CD14-positive monocyte (primary cell): Measurements from ENCODE around the gene RHCG. TPM values are rescaled to one million over a fixed set of nuclear protein-coding genes. Genes with fewer than 3 reads are reported as not detected.

Experiments used
- DNase-seq, 3 donors: peaks; one replicate each; pipeline ENCODE4 v3.0.0-alpha.2; 2011 to 2022
- H2AFZ ChIP-seq: 2 replicates; pipeline ENCODE4 v1.6.0; 2012; ENCODE audit warnings: mild to moderate bottlenecking, low read depth, low read length, inconsistent platforms; ENCODE audit not compliant: insufficient read depth, poor library complexity, severe bottlenecking
- H3K27ac ChIP-seq, 2 donors: 1 replicate in 1 of 2; 2 replicates in 1 of 2; pipeline ENCODE4 v1.5.1; 2012 to 2013; ENCODE audit warnings: low read length in 2 of 2, control low read depth in 1 of 2, inconsistent platforms in 1 of 2, low read depth in 1 of 2, mild to moderate bottlenecking in 1 of 2
- H3K27me3 ChIP-seq, 2 donors: one replicate each; pipeline versions ENCODE4 v1.6.0 to v1.6.1; 2011 to 2013; ENCODE audit warnings: low read length in 2 of 2; ENCODE audit not compliant: control insufficient read depth in 2 of 2, insufficient read depth in 2 of 2
- H3K36me3 ChIP-seq, 2 donors: replicated peaks in 1 of 2; 1 replicate in 1 of 2; 2 replicates in 1 of 2; pipeline versions ENCODE4 v1.5.1 to v1.6.1; 2012 to 2013; ENCODE audit warnings: low read length in 2 of 2, control low read depth in 1 of 2, inconsistent platforms in 1 of 2, mild to moderate bottlenecking in 1 of 2; ENCODE audit not compliant: insufficient read depth in 2 of 2, control insufficient read depth in 1 of 2
- H3K4me1 ChIP-seq, 2 donors: 1 replicate in 1 of 2; 2 replicates in 1 of 2; pipeline versions ENCODE4 v1.5.1 to v1.6.1; 2012 to 2013; ENCODE audit warnings: low read length in 2 of 2, control low read depth in 1 of 2, inconsistent platforms in 1 of 2, mild to moderate bottlenecking in 1 of 2, moderate library complexity in 1 of 2; ENCODE audit not compliant: insufficient read depth in 2 of 2, control insufficient read depth in 1 of 2
- H3K4me2 ChIP-seq: replicated peaks from 2 replicates; pipeline ENCODE3; 2012; ENCODE audit warnings: low read length, moderate library complexity, mild to moderate bottlenecking; ENCODE audit not compliant: poor library complexity, severe bottlenecking; ENCODE audit errors: extremely low read depth
- H3K4me3 ChIP-seq, 3 experiments: fragments of 200-600 bp in 1 of 3; sonication (generic) in 1 of 3; replicated peaks in 1 of 3; 1 replicate in 2 of 3; 2 replicates in 1 of 3; pipeline ENCODE4 v1.5.1; 2011 to 2013; ENCODE audit warnings: low read length in 3 of 3, mild to moderate bottlenecking in 3 of 3, control low read depth in 2 of 3, low read depth in 2 of 3, inconsistent platforms in 1 of 3, moderate library complexity in 1 of 3
- H3K79me2 ChIP-seq: 2 replicates; pipeline ENCODE4 v1.6.0; 2012; ENCODE audit warnings: mild to moderate bottlenecking, control low read depth, inconsistent platforms, low read length, moderate library complexity; ENCODE audit not compliant: insufficient read depth
- H3K9ac ChIP-seq: 2 replicates; pipeline ENCODE4 v1.6.0; 2017; ENCODE audit warnings: low read length, mild to moderate bottlenecking; ENCODE audit not compliant: insufficient read depth, poor library complexity, severe bottlenecking
- H3K9me3 ChIP-seq, 2 donors: replicated peaks in 1 of 2; 1 replicate in 1 of 2; 2 replicates in 1 of 2; pipeline versions ENCODE4 v1.5.1 to v1.6.1; 2012 to 2013; ENCODE audit warnings: low read length in 2 of 2, control low read depth in 1 of 2; ENCODE audit not compliant: control insufficient read depth in 1 of 2, insufficient read depth in 1 of 2
- H4K20me1 ChIP-seq: 2 replicates; pipeline ENCODE4 v1.6.0; 2012; ENCODE audit warnings: mild to moderate bottlenecking, low read length, control low read depth, moderate library complexity; ENCODE audit not compliant: insufficient read depth
- H3K27ac Mint-ChIP-seq, 7 donors: one replicate each; pipeline ENCODE4 v1.8.0; 2020; ENCODE audit warnings: mild to moderate bottlenecking in 7 of 7, mixed read lengths in 7 of 7, moderate library complexity in 6 of 7, inconsistent platforms in 2 of 7
- H3K27me3 Mint-ChIP-seq, 3 donors: one replicate each; pipeline ENCODE4 v1.8.0; 2021 to 2022; ENCODE audit warnings: low read depth in 3 of 3, mild to moderate bottlenecking in 3 of 3, mixed read lengths in 3 of 3, moderate library complexity in 3 of 3, inconsistent platforms in 1 of 3
- H3K36me3 Mint-ChIP-seq, 2 donors: one replicate each; pipeline ENCODE4 v1.8.0; 2020; ENCODE audit warnings: mixed read lengths in 2 of 2, inconsistent platforms in 1 of 2, mild to moderate bottlenecking in 1 of 2
- H3K4me1 Mint-ChIP-seq: one replicate; pipeline ENCODE4 v1.8.0; 2020; ENCODE audit warnings: mild to moderate bottlenecking, mixed read lengths
- H3K4me3 Mint-ChIP-seq, 2 donors: one replicate each; pipeline ENCODE4 v1.8.0; 2020; ENCODE audit warnings: mild to moderate bottlenecking in 2 of 2, mixed read lengths in 2 of 2, moderate library complexity in 1 of 2
- H3K9me3 Mint-ChIP-seq, 7 donors: one replicate each; pipeline ENCODE4 v1.8.0; 2020 to 2022; ENCODE audit warnings: mixed read lengths in 7 of 7, mild to moderate bottlenecking in 6 of 7, moderate library complexity in 6 of 7, inconsistent platforms in 2 of 7
- WGBS: methylation state at CpG from one replicate; pipeline ENCODE4 v1.1.5; 2013; ENCODE audit warnings: missing lambda C conversion rate; ENCODE audit not compliant: insufficient coverage; 5-methylcytosine and 5-hydroxymethylcytosine counted together
- intact Hi-C, 2 donors: fragments of 100-400 bp; cut with micrococcal nuclease; formaldehyde crosslinking; loops; one replicate each; pipeline versions ENCODE4 v1.15.0 to v1.15.1; 2023
- polyA plus RNA-seq, 3 donors: library from polyadenylated mRNA; depleted of rRNA in 1 of 3; unstranded in 2 of 3; stranded (reverse) in 1 of 3; fragments of 300-500 nt in 2 of 3; fragments of >200 nt in 1 of 3; fragmentation: Illumina TruSeq in 2 of 3; gene quantifications; 1 replicate in 2 of 3; 2 replicates in 1 of 3; pipeline ENCODE4 v1.2.3, GENCODE V29; 2012 to 2021
- TF ChIP-seq, protein P1 (sequence below): fragments of 200-600 bp; IDR thresholded peaks from one replicate; pipeline ENCODE4 v1.8.0; 2022; ENCODE audit warnings: antibody characterized with exemption, mild to moderate bottlenecking

Gene RHCG
- polyA plus RNA-seq, 3 donors = not detected

- DNase-seq = no peak
- Mint-ChIP-seq H3K4me1 (no peaks in the 10 kb centered on the region), H3K27ac (no peak overlapping the region), H3K36me3 (no peaks in the 10 kb centered on the region), H3K9me3 (peaks cover 8 to 25% (median 20%) of the 10 kb centered on the region in 7 donors), H3K27me3 (peaks cover 9 to 21% (median 18%) of the 10 kb centered on the region in 3 donors), H3K4me3 (no peak overlapping the region)
- no peak overlapping the region for H3K4me2 ChIP-seq
- TF ChIP-seq, protein P1, sequence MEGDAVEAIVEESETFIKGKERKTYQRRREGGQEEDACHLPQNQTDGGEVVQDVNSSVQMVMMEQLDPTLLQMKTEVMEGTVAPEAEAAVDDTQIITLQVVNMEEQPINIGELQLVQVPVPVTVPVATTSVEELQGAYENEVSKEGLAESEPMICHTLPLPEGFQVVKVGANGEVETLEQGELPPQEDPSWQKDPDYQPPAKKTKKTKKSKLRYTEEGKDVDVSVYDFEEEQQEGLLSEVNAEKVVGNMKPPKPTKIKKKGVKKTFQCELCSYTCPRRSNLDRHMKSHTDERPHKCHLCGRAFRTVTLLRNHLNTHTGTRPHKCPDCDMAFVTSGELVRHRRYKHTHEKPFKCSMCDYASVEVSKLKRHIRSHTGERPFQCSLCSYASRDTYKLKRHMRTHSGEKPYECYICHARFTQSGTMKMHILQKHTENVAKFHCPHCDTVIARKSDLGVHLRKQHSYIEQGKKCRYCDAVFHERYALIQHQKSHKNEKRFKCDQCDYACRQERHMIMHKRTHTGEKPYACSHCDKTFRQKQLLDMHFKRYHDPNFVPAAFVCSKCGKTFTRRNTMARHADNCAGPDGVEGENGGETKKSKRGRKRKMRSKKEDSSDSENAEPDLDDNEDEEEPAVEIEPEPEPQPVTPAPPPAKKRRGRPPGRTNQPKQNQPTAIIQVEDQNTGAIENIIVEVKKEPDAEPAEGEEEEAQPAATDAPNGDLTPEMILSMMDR = no peak
- no peaks in the 10 kb centered on the region for H3K4me1 ChIP-seq
- no peak overlapping the region for H3K9ac ChIP-seq
- H3K9me3 ChIP-seq = peaks cover 6 to 17% of the 10 kb centered on the region in 2 donors
- no peaks in the 10 kb centered on the region for H3K36me3 ChIP-seq
- H2AFZ ChIP-seq = no peak overlapping the region
- H3K4me3 ChIP-seq = no peak overlapping the region
- H3K79me2 ChIP-seq = no peaks in the 10 kb centered on the region
- H3K27me3 ChIP-seq = peaks cover 0 to 2% of the 10 kb centered on the region in 2 donors
- no peaks in the 10 kb centered on the region for H4K20me1 ChIP-seq
- no peak overlapping the region for H3K27ac ChIP-seq
- WGBS = no CpG with 5 or more reads among the region's 3 CpGs
- intact Hi-C loops = no loop called here
Observed at GRCh38 chr15:89542369-89542768, 46.0 kb upstream of the RHCG start.

DNA sequence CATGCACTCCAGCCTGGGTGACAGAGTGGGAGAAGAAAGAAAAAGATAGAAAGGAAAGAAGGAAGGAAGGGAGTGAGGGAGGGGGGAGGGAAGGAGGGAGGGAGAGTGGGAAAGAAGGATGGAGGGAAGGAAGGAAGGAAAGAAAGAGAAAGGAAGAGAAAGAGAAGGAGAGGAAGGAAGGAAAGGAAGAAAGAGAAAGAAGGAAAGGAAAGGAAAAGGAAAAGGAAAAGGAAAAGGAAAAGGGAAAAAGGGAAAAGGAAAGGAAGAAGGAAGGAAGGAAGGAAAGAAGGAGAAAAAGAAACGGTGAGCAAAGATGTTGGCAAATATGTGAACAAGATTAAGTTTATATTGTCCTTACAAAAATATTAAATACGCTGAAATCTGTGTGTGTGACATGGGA, 42.6 kb upstream of the RHCG start:
- no peak overlapping the region for H3K9ac ChIP-seq
- Mint-ChIP-seq H3K4me1 (no peaks in the 10 kb centered on the region), H3K36me3 (no peaks in the 10 kb centered on the region), H3K9me3 (peaks cover 11 to 36% (median 24%) of the 10 kb centered on the region in 7 donors), H3K27ac (no peak overlapping the region), H3K27me3 (peaks cover 11 to 13% (median 12%) of the 10 kb centered on the region in 3 donors), H3K4me3 (no peak overlapping the region)
- H3K4me2 ChIP-seq = no peak overlapping the region
- H4K20me1 ChIP-seq = no peaks in the 10 kb centered on the region
- no peak overlapping the region for H3K27ac ChIP-seq
- no peak overlapping the region for H2AFZ ChIP-seq
- intact Hi-C loops = no loop called here
- H3K4me3 ChIP-seq = no peak overlapping the region
- H3K79me2 ChIP-seq = no peaks in the 10 kb centered on the region
- peaks cover 0 to 2% of the 10 kb centered on the region in 2 donors for H3K27me3 ChIP-seq
- TF ChIP-seq, protein P1 = no peak
- DNase-seq = no peak
- H3K4me1 ChIP-seq = no peaks in the 10 kb centered on the region
- H3K9me3 ChIP-seq = peaks cover 6 to 17% of the 10 kb centered on the region in 2 donors
- WGBS = 100% methylated on average over 1 of the region's 2 CpGs
- no peaks in the 10 kb centered on the region for H3K36me3 ChIP-seq
